VCaP (cell line): ENCODE measurements around the gene ACSF3.

Experiments used
- H3K27ac ChIP-seq: fragments of 450-650 bp; 2 replicates; pipeline ENCODE4 v1.5.1; 2017
- TF ChIP-seq, protein P1 (sequence below): fragments of 450-650 bp; conservative IDR thresholded peaks from 2 replicates; pipeline ENCODE4 v1.5.1; 2017; ENCODE audit warnings: mild to moderate bottlenecking, moderate library complexity

ACSF3 gene

GRCh38 chr16:89076159-89076558 lies 17.5 kb upstream of the ACSF3 start:
- TF ChIP-seq, protein P1, sequence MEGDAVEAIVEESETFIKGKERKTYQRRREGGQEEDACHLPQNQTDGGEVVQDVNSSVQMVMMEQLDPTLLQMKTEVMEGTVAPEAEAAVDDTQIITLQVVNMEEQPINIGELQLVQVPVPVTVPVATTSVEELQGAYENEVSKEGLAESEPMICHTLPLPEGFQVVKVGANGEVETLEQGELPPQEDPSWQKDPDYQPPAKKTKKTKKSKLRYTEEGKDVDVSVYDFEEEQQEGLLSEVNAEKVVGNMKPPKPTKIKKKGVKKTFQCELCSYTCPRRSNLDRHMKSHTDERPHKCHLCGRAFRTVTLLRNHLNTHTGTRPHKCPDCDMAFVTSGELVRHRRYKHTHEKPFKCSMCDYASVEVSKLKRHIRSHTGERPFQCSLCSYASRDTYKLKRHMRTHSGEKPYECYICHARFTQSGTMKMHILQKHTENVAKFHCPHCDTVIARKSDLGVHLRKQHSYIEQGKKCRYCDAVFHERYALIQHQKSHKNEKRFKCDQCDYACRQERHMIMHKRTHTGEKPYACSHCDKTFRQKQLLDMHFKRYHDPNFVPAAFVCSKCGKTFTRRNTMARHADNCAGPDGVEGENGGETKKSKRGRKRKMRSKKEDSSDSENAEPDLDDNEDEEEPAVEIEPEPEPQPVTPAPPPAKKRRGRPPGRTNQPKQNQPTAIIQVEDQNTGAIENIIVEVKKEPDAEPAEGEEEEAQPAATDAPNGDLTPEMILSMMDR: no peak

GRCh38 chr16:89077076-89077475 lies 16.6 kb upstream of the ACSF3 start:
- TF ChIP-seq, protein P1: no peak
- no peak overlapping the region for H3K27ac ChIP-seq

More at GRCh38 chr16:89076159-89076558, 17.5 kb upstream of the ACSF3 start:
- no peak overlapping the region for H3K27ac ChIP-seq

DNA sequence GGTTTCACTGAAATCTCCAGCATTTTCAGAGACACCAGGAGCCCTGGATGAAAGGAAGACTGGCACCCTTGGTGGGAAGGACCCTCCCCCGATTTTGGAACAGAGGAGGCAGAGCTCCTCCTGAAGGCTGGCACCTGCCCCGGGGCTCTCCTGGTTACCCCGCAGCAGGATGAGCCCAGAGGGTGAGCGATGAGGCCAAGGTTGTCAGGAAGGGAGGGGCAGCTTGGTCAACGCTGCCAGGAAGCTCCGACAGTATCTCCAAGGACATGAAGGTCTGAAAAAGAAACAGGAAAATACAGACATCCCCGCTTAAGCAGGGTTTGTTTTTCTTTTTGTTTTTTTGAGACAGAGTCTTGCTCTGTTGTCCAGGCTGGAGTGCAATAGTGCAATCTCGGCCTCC lies 15.5 kb upstream of the ACSF3 start:
- TF ChIP-seq, protein P1: no peak
- no peak overlapping the region for H3K27ac ChIP-seq

DNA sequence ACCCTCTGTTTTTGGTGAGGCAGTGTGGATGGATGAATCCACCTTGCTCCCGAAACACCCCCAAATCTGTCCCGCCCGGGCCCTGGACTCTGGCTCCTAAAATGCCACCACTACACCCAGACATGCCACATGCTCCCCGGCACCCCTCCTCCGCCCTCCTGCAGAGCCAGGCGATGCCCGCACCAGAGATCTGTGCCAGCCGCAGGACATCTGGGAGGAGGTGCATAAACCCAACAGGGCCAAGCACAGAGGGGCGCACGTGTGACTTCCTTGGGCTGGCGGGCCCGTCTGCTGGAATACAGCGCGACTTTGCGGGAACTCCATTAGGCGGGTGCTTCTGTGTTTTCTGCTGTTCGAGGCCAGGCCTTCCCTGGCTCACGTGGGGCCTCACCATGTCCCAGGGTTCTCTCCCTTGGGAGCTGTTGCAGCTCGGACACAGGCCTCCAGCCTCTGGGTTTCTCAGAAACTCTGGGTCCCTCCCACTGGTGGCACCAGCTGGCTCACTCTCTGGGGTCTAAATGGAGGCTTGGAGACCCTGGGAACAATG lies 14.1 kb upstream of the ACSF3 start:
- TF ChIP-seq, protein P1: no peak
- no peak overlapping the region for H3K27ac ChIP-seq

- H3K27ac ChIP-seq: no peak overlapping the region
- TF ChIP-seq, protein P1: no peak
Observed at GRCh38 chr16:89080196-89080853, 13.3 kb upstream of the ACSF3 start.

DNA sequence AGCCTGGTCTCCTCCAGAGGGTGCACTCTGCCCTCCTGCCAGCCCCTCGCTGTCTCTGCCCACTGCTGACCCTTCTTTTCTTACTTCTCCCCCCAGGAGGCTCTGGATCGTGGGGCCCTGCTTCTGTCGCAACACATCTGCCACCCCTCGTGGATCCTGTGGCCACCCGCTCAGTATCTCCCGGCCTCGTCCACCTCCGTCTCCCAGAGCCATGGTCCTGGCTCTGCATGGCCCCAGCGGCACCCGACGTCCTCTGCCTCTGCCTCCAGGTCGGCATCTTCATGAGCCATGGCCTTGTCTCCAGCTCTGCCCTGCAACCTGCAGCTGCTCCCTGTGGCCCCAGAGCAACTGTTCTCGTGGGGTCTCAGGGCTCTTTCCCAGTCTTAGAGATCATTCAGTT lies 12.1 kb upstream of the ACSF3 start:
- TF ChIP-seq, protein P1: no peak

GRCh38 chr16:89084411-89084810 lies 9.2 kb upstream of the ACSF3 start:
- TF ChIP-seq, protein P1: no peak
- no peak overlapping the region for H3K27ac ChIP-seq

More for the DNA sequence above, 12.1 kb upstream of the ACSF3 start:
- no peak overlapping the region for H3K27ac ChIP-seq
